Measurements from ENCODE around the gene SPTB. TPM values are rescaled to one million over a fixed set of nuclear protein-coding genes. Genes with fewer than 3 reads are reported as not detected.
A peak's percentile ranks its signal among the peaks of the same experiment; 100 is the strongest.

Gene SPTB
- polyA plus RNA-seq, 3 donors = 13.6 to 17.4 (median 16.0) TPM

DNA sequence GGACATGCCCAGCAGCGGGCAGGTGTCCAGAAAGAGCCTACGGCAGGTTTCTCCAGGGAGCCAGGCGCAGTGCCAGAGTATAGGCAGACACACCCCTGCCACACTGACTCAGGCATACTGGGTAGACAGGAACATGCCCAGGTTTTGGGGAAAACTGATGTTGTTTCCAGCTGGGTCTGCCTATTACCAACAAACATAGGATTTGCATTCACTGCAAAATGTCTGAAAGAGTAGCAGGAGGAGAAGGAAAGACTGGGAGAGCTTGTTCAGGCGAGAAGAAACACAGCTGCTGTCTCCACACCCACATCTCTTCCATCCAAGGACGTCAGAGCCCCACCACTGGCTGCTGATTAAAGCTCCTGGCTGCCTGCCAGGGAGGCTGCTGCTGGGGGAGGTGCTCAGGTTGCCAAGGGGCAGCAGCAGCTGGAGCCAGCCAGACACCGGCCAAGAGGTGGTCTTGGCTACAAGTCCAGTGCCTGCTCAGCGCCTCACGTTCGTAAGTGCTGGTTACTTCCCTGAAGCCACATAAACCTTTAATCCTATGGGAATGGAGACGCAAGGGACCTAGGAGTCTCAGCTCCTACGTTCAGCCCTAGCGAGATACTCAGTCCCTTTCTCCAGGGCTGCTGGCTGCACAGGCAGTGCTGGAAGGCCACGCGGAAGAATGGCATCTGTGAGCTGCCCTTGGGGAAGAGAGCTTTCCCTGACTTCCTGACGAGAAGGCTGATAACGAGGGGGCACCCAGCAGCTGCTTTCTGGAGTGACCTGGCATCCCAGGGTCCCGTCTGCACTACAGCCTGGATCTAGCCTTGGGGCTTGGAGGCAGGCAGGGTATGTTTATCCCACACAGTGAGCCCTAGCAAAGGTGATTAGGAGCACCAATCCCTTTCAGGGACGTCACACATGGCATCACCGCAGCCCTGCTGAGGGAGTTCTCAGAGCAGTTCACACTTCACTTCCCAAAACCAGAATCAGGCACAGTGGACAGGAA, 117.4 kb downstream of the SPTB start:
- peak; percentile 84 to 93 (median 91) for DNase-seq (ENCODE audit: extremely low read depth in 1 of 11, low read depth in 9 of 11, low spot score in 4 of 11)

DNA sequence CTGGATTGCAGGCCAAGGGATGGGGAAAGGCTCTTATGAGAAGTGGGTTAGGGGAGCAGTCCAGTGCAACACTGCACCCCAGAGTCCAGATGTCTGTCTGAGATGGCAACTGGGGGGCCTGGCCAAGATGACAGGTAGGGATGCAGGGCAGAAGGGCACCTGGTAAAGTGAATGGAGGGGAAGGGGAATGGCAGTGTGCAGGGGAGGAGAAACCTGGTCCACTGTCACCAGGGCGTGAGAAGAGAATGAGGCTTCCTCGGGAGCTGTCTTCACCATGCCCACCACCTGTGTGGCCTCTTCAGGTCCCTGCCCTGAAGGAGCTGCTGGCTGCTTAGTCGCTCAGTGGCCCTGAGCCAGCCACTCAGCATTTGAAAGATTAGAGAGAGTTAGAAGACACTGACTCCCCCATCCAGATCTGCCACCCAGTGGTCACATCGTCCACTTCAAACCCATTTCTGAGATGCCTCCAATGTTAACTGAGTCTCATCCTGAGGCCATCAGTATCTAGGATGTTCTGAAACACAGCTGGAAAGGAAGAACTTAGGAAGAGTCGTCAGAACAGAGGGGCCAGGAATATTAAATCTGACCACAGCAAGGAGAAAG, 118.2 kb downstream of the SPTB start:
- no peak for DNase-seq (ENCODE audit: extremely low read depth in 1 of 11, low read depth in 9 of 11, low spot score in 4 of 11)

DNA sequence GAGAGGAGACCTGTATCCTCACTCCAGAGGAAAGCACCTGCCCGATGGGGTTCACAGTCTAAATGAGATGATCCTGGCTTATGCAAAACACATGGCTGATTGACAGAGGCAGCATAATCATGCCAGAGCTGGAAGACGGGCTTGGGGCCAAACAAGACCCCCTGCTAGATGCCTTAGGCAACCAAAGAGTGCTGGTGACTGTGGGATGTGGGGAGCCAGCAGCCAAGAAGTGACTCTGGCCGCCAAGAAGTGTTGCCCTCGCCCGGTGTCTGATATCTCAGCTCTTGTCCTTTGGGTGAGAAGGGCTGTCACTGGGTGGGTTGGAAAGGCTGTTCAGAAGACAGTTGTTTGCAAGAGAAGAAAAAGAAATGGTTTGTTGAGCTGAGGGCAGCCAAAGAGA, 118.8 kb downstream of the SPTB start:
- no peak for DNase-seq (ENCODE audit: extremely low read depth in 1 of 11, low read depth in 9 of 11, low spot score in 4 of 11)

DNA sequence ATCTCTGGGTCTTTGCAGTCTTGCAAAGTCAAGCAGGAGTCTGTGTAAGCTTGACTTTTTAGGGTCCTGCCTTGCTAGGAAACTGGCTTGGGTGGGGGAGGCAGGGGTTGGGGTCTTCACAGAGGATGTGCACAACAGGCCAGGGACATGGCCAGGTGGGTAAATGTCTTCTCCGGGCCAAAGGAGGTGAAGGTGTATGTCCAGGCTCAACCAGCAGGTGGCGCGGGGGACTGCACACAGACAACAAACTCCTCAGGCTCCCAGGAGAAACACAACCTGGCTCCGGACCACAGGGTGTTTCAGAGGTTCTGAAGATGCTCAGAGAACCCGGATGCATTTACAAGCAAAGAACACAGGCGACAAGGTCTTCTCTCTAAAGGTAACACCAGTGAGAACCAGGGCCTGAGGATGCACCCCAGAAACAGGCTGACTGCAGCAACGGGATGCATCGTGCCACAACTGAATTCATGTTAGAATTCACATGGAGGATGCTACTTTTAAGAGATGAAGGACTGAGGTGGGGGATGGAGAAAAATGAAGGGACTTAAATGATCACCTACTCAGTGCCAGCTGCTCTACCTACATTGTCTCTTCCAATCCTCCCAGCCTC, 119.5 kb downstream of the SPTB start:
- no peak for DNase-seq (ENCODE audit: extremely low read depth in 1 of 11, low read depth in 9 of 11, low spot score in 4 of 11)

DNA sequence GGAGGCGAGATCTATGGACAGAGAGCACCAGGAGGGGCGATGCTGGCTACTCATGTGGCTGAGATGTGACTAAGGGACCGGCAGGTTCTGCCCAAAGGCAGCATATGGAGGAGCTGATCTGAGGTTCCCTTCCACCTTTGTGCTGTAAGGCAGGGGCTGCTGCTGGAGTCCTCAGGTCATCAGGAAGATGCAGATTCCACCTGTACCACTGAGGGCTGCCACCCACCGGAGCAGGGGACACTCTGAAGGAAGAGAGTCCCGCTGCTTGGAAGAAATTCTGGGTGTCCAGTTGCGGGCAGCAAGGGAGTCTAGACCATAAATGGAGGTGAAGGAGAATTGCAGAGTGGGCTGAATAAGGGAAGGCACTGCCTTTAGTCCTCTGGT, 120.2 kb downstream of the SPTB start:
- DNase-seq (ENCODE audit: extremely low read depth in 1 of 11, low read depth in 9 of 11, low spot score in 4 of 11) = no peak

DNA sequence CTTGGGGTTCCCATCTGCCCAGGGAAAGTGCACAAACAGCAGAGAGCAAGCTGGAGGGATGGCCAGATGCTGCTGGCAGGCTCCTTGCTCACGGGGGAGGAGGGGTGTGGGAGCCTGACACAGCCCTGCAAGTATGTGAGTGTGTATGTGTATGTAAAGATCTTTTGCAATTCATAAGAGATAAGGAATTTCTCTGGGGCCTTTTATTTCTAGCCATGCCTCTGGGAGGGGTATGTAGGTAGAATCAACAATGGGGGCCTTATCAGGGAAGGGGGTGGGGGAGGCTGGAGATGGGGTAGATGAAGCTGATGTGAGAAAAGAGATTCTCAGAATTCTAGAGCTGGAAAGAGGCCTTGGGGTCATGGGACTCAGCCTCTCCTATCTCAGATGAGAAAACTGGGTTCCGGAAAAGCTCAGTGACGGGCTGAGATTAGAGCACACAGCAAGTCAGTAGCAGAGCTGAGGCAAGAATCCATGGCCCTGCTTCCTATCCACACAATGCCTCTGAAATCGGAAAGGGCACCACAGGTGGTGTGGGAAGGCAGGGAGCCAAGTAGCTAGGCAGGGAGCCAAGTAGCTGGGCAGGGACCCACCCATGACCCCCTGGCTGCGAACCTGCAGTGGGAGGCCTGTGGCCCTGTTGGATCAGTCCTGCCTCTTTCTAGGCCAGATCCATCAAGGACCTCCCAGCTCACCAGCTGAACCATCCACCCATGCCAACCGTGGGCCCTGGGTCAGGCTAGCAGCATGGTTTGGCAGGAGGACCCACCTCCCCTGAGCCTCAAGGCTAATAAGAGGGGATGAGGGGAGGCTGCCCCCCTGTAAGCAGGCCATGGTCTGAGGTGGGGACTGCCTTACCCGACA, 120.8 kb downstream of the SPTB start:
- no peak for DNase-seq (ENCODE audit: extremely low read depth in 1 of 11, low read depth in 9 of 11, low spot score in 4 of 11)

DNA sequence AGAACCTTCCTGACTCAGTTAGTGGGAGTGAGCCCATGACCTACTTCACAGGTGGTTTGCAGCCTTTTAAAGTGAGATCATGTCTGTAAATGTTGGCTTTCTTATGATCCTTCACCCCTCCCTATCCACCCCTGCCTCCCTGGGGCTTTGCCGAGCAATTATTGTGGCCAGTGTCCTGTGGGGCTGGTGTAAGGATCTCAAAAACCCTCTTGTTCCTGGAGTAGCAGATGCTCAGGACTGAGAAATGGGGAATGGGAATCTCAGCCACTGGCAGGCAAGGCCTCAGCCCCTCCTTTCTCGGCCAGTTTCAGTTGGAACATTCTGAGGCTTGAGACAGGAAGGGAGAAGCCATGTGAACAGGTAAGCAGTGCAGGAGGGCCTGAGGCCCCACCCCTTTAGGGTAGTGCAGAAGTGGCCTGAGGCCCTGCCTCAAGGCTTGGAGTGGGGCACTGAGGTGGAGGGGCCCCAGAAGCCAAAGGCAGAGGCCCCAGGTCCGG, 121.6 kb downstream of the SPTB start:
- DNase-seq (ENCODE audit: extremely low read depth in 1 of 11, low read depth in 9 of 11, low spot score in 4 of 11) = no peak

DNA sequence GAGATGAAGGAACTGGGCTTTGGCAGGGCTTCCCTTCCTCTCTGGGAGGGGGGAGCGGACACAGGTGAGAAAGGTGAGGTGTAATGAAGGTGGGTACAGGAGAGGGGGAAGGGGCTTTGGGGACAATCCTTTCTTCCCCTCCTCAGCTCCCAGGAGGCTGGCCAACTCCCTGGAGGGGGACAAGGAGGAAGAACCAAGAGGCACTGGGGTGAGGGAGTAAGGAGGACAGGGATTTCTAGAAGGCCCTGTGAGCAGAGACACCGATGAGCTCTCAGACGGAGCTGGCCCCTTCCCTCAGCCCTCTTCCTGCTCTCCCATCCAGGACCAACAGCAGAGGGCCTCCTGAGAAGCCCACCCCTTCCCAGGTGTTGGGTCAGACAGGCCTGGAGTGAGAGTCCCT, 122.1 kb downstream of the SPTB start:
- DNase-seq (ENCODE audit: extremely low read depth in 1 of 11, low read depth in 9 of 11, low spot score in 4 of 11) = no peak

DNA sequence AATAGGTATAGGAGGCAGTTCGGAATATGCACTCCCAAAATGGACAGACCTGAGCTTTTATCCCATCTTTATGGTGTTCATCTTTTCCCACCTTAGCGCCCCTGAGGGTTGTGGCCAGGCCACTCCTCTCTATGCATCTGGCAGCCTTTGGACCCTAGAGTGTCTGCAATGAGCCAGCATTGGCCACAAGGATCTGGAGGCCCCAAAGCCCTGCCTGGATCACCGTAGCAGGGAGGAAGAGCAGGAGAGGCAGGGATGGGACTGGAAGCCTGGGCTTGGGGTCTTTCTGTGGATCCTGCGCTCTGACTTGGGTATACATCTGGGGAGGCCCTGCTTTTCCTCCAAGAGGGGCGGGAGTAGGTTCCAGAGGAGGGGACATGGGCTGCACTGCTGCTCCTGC, 123.0 kb downstream of the SPTB start:
- no peak for DNase-seq (ENCODE audit: extremely low read depth in 1 of 11, low read depth in 9 of 11, low spot score in 4 of 11)

DNA sequence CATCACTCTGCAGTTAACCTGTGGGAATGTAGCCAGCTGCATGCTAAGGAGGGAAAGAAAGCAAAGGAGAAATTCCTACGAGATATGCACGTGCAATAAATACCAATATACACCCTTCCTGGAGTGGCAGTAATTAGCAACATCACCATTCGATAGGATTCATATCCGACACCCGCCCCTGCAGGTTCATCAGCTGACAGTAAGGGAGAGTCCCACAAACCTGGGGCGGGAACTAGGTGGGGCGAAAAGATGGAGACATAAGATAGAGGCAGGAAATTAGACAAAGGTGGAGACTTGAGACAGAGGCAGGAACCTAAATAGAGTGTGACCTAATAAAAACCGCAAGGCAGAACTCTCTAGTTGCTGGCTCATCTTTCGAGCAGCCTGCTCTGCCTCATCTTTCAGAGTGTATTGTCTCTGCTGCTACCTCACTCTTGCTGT, 123.9 kb downstream of the SPTB start:
- DNase-seq (ENCODE audit: extremely low read depth in 1 of 11, low read depth in 9 of 11, low spot score in 4 of 11) = no peak

DNA sequence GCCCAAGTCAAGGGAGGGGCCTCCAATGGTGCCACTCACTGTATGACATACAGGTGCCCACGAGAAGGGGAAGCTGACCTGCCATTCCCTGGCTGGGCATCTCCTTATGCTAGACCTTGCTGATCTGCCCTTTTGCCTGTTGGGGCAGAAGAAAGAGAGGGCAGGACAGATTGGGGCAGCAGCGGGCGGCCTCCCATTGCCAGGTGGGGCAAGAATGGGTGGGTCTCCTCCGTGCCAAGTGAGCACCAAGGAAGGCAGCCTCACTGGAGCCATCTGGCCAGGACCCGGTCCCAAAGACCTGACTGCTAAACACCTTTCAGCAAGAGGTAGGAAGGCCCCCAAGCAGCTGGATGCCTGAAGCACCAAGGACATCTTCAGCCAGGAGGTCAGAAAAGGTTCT, 125.0 kb downstream of the SPTB start:
- DNase-seq (ENCODE audit: extremely low read depth in 1 of 11, low read depth in 9 of 11, low spot score in 4 of 11) = no peak

DNA sequence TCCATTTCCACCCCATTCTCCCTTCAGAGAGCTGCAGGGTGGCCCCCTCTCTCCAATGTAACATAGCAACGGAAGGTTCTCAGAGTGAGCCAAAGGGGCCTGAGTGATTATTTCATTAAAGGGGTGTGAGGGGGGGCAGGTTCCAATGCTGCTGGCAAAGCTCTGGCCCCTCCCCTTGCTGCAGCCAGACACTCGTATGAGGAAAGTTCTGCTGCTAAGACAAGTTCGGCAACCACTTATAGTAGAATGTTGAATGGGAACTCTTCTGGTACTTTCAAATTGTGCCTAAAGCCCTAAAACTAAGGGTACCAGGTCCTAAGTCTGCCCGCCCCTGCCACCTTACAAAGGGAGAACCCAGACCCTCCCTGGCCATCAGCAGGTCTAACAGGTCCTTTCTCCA, 125.7 kb downstream of the SPTB start:
- no peak for DNase-seq (ENCODE audit: extremely low read depth in 1 of 11, low read depth in 9 of 11, low spot score in 4 of 11)

DNA sequence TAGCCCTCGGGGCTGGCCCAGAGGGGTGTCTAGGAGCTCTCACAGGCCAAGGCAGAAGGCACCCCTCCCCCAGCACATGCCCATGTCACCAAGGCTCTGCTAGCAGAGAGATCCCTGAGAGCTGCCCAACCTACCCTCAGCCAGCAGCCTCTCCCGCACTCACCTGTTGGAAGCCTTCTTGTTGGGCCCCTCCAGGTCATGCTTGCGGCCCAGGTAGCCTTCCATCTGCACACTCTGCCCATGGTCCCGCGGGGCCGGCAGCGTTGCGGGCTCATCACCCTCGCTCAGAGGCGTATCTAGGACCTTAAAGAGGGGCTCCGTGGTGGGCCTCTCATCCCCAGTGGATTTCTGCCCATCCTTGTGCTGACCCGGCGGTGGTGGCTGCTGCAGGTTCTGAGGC, 126.3 kb downstream of the SPTB start:
- no peak for DNase-seq (ENCODE audit: extremely low read depth in 1 of 11, low read depth in 9 of 11, low spot score in 4 of 11)

DNA sequence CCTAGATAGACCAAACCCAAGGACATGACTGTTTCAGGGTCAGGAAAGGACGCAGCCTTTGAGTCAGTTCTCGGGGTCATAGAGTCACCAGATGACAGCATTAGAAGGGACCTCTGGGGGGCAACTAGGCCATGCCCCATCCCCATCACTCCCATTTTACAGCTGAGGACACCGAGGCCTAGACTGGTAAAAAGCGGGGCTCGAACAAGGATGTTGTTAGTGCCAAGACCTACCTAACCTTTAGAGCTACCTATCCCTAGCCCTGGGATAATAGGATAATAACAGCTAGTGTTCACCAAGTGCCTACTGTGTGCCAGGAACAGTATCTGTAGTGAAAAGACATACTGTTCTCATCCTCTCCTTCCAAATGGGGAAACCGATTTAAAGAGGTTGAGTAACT, 126.8 kb downstream of the SPTB start:
- DNase-seq (ENCODE audit: extremely low read depth in 1 of 11, low read depth in 9 of 11, low spot score in 4 of 11) = no peak

DNA sequence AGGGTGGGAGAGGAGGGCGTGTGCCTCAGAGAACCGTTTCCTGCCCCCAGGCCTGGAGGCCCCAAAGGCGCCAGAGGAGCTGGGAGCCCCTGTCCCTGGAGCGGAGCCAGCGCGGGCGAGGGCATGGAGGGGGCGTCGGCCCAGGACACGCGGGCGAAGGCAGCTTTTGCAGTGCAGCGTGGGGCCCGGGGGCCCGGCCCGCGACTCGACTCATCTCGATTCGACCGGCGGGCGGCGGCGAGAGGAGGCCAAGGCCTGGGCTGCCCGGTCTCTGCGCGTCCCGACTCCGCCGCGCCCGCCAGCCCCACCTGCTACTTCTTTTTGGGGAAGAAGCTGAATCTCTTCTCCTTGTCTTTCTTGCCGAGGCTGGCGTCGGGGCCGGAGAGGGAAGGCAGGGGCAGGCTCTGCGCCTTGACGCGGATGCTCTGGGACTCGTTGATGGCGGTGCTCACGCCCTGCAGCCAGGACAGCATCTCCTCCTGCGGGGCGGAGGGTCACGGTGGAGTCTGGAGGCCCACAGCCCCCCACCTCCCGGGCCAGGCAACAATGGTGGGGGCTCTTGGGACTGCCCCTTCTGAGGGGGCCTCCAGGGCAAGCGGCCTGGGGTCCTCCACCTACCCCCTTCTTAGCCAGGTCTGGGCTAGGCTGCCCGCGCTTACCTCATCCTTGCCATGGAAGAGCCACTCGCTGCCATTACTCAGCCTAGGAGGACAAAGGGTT, 130.6 kb downstream of the SPTB start:
- no peak for DNase-seq (ENCODE audit: extremely low read depth in 1 of 11, low read depth in 9 of 11, low spot score in 4 of 11)

DNA sequence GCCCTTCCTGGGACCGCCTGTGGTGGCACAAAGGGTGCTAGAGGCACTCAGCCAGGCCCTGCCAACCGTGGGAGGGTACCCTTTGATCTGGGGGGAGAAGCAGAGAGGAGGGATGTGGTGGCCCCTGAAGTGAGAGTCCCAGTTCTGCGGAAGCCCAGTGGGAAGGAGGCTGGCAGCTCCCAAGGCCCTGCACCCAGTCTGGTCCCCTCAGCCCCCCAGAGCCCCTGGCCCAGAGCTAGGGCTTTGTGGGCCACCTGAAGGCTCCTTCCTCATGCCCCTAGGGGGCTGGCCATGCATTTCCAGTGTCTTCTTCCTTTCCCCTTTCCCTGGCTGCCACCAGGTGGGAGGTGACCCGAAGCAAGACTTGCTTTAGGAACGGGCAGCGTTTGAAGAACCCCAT, 131.2 kb downstream of the SPTB start:
- no peak for DNase-seq (ENCODE audit: extremely low read depth in 1 of 11, low read depth in 9 of 11, low spot score in 4 of 11)

DNA sequence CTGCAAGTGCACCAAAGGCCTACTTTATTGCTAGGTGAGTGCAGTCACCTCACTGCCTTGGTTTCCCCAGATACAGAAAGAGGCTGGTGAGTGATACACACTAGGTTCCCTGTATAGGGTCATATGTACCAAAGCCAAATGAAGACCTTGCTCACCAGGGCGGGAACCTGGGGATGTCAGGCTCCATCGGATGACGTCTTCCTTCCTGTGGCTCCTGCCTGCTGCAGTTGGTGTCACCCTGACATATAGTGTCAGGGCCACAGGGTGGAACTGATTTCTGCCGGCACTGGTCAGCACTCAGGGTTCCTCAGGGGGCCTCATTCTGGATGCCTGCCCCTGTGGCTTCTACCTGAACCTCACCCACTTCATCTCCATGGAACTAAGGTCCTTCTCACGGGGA, 132.4 kb downstream of the SPTB start:
- no peak for DNase-seq (ENCODE audit: extremely low read depth in 1 of 11, low read depth in 9 of 11, low spot score in 4 of 11)

Measured in renal cortex interstitium (tissue), 11 donors.